PC-3 (cell line): ENCODE measurements around the gene ZER1. TPM values are rescaled to one million over a fixed set of nuclear protein-coding genes. Genes with fewer than 3 reads are reported as not detected.

Experiments
- ATAC-seq: fragments of 200-7000 bp; cut with Tn5 transposase; 2 replicates; pipeline ENCODE4 v1.9.1; 2020; ENCODE audit warnings: mild to moderate bottlenecking, moderate library complexity
- BruUV-seq: library from RNA; stranded (reverse); fragments of 400-500 nt; replicated peaks from 2 replicates; lab custom pipeline; 2021; lab: Mats Ljungman, UMichigan
- CTCF ChIA-PET: fragments of 300-600 bp; sonication (Branson Sonifier 250); formaldehyde crosslinking; loops from one replicate; lab custom pipeline; 2022; ENCODE audit warnings: antibody characterized with exemption; lab: Charles Lee
- POLR2A ChIA-PET: fragments of 300-600 bp; sonication (Branson Sonifier 250); formaldehyde crosslinking; loops from one replicate; lab custom pipeline; 2022; ENCODE audit warnings: antibody characterized with exemption; ENCODE audit not compliant: unreplicated experiment; lab: Charles Lee
- DNase-seq: peaks from one replicate; pipeline ENCODE4 v3.0.0-alpha.2; 2015
- H2AFZ ChIP-seq: fragments of 300-600 bp; sonication (generic); 2 replicates; pipeline ENCODE4 v1.6.0; 2016; ENCODE audit warnings: antibody characterized with exemption, low read length
- H3F3A ChIP-seq: fragments of 300-600 bp; sonication (generic); one replicate; pipeline ENCODE4 v1.6.0; 2017; ENCODE audit warnings: antibody characterized with exemption, low read length, control low read depth, mild to moderate bottlenecking; ENCODE audit not compliant: unreplicated experiment
- H3K27ac ChIP-seq: fragments of 300-600 bp; sonication (generic); 2 replicates; pipeline ENCODE4 v1.5.1; 2016; ENCODE audit warnings: mild to moderate bottlenecking, low read length
- H3K27me3 ChIP-seq: fragments of 300-600 bp; sonication (generic); 2 replicates; pipeline ENCODE4 v1.6.1; 2016; ENCODE audit warnings: low read length, mixed read lengths
- H3K36me3 ChIP-seq: fragments of 300-600 bp; sonication (generic); 2 replicates; pipeline ENCODE4 v1.6.1; 2016; ENCODE audit warnings: low read depth, mixed run types, low read length, mixed read lengths
- H3K4me1 ChIP-seq: fragments of 300-600 bp; sonication (generic); 2 replicates; pipeline ENCODE4 v1.5.1; 2016; ENCODE audit warnings: low read length; ENCODE audit not compliant: insufficient read depth
- H3K4me2 ChIP-seq: fragments of 300-600 bp; sonication (generic); 2 replicates; pipeline ENCODE4 v1.6.0; 2016; ENCODE audit warnings: low read length
- H3K4me3 ChIP-seq: fragments of 300-600 bp; sonication (generic); 2 replicates; pipeline ENCODE4 v1.5.1; 2016; ENCODE audit warnings: mild to moderate bottlenecking, low read length, mixed read lengths
- H3K79me2 ChIP-seq: fragments of 300-600 bp; sonication (generic); 2 replicates; pipeline ENCODE4 v1.6.1; 2017; ENCODE audit warnings: low read length, mixed read lengths
- H3K9ac ChIP-seq: fragments of 300-600 bp; sonication (generic); 2 replicates; pipeline ENCODE4 v1.6.0; 2016; ENCODE audit warnings: mild to moderate bottlenecking, low read length
- H3K9me2 ChIP-seq: fragments of 300-600 bp; sonication (generic); replicated peaks from 2 replicates; pipeline ENCODE4 v1.6.1; 2016; ENCODE audit warnings: mixed run types, low read length, mixed read lengths
- H3K9me3 ChIP-seq: fragments of 300-600 bp; sonication (generic); 2 replicates; pipeline ENCODE4 v1.6.1; 2016; ENCODE audit warnings: low read length, mixed read lengths
- H4K20me1 ChIP-seq: fragments of 300-600 bp; sonication (generic); 2 replicates; pipeline ENCODE4 v1.6.1; 2016; ENCODE audit warnings: low read length, mixed read lengths
- EZH2 ChIP-seq: fragments of 300-600 bp; sonication (generic); IDR thresholded peaks from one replicate; pipeline ENCODE4 v1.6.1; 2017; ENCODE audit warnings: antibody characterized with exemption, mild to moderate bottlenecking, low read length; ENCODE audit not compliant: unreplicated experiment
- EZH2phosphoT487 ChIP-seq: fragments of 300-600 bp; sonication (generic); IDR thresholded peaks from 2 replicates; pipeline ENCODE4 v1.6.1; 2018; ENCODE audit warnings: mild to moderate bottlenecking, antibody characterized with exemption, low read length, borderline replicate concordance
- intact Hi-C: fragments of 100-400 bp; cut with micrococcal nuclease; formaldehyde crosslinking; loops from 2 replicates; pipeline ENCODE4 v1.9.0; 2023
- total RNA-seq: library from RNA; depleted of rRNA; stranded (reverse); fragments of >200 nt; gene quantifications from 2 replicates; pipeline ENCODE4 v1.2.3, GENCODE V29; 2014
- TF ChIP-seq, protein P1 (sequence below): fragments of 300-600 bp; sonication (generic); conservative IDR thresholded peaks from 2 replicates; pipeline ENCODE4 v1.5.1; 2017; ENCODE audit warnings: antibody characterized with exemption, low read depth, mild to moderate bottlenecking, low read length

The ZER1 gene
- total RNA-seq, 1 experiment from 2014 or later = 20.6 TPM

DNA sequence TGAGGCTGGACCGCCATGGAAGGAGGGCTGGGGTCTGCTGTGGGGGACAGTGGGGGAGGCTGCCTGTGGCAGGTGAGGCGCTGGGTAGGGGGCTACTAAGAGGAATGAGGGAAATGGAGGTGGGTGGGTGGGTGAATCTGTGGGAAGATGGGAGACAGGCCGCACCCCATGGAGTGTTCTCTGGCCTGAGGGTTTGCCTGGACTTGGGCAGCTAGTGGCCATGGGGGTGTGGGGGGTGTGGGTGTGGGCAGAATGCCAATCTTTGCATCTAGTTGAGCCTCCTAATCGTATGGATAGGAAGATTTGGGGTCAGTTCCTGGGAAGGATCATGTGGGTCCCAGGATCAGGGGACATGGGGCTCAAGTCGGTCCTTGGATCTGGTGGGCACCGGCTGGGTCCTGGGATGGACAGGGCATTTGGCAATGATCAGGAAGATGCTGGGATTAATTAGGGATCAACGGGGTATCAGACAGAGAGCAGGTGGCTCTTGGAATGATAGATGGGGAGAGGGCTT is 48.3 kb downstream of the ZER1 start:
- intact Hi-C loops = no loop called here
- DNase-seq (no peak), ATAC-seq (no peak)
- no peak for TF ChIP-seq EZH2
- Histone ChIP-seq H3K9me2 (no peaks in the 10 kb centered on the region), H3K79me2 (0 out of 2 replicates have a peak, but pooled peaks cover 4% of the 10 kb centered on the region), H3K4me3 (peak overlapping the region; percentile 81), H3F3A (no peaks in the 10 kb centered on the region), H3K9me3 (no peaks in the 10 kb centered on the region), H4K20me1 (no peaks in the 10 kb centered on the region), H3K27ac (no peak overlapping the region), H3K27me3 (no peaks in the 10 kb centered on the region), H2AFZ (peak overlapping the region; percentile 92), H3K4me2 (peak overlapping the region; percentile 94), H3K4me1 (no peaks in the 10 kb centered on the region), H3K9ac (peak overlapping the region; percentile 88), H3K36me3 (no peaks in the 10 kb centered on the region)
- ChIA-PET CTCF (interaction anchor here (0.6 kb wide), 1 partner anchor 414 kb away, joined by 3 read pairs; no protein-coding TSS in a partner anchor), POLR2A (interaction anchor here (0.6 kb wide), 1 partner anchor 48 kb away, joined by 3 read pairs; no protein-coding TSS in a partner anchor)
- TSS peak; percentile 39 for BruUV-seq

DNA sequence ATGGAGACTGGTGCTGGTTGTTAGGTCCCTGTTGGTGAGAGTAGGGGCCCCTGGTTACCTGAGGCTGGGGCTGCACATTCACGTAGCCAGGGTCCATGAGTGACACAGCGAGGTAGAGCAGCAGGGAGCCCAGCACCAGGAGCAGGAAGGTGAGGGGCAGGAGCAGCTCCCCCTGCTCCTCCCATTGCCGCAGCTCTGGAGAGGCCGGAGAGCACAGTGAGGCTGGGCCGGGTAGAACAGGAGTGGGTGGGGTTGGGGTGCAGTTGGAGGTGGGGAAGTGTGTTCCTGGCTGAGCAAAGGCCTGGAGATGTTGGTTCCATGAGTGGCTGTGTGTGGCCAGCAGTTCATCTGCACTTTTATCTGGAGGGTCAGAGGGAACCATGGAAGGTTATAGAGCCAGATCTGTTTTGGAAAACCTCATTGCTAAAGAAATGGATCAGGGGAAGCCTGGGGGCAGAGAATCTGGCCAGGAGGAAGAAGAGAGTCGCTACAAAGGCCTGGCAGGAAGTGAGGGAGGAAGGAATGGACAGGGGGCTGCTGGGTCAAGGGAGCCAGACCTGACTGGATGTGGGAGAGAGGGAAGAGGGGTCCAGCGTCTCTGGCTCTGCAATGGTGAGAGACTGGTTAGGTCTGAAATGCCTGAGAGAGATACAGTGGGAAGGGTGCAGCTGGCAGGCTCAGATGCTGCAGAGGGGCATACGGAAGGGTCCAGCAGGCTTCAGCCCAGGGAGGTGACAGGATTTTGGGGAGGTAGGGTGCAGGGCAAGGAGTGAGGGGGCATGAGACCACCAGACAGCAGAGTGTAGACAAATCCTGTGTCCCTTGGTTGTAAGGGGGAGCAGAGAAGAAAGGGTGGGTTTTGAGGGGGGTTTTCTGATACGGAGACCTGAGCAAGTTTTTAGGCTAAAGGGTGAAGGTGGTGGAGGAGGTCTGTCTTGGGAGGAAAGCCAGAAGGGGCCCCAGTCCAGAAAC is 49.1 kb downstream of the ZER1 start:
- intact Hi-C loops = no loop called here
- peak overlapping the region; percentile 88; the same call in 1 of the 2 replicates for H3K9ac ChIP-seq
- no TSS peak for BruUV-seq

DNA sequence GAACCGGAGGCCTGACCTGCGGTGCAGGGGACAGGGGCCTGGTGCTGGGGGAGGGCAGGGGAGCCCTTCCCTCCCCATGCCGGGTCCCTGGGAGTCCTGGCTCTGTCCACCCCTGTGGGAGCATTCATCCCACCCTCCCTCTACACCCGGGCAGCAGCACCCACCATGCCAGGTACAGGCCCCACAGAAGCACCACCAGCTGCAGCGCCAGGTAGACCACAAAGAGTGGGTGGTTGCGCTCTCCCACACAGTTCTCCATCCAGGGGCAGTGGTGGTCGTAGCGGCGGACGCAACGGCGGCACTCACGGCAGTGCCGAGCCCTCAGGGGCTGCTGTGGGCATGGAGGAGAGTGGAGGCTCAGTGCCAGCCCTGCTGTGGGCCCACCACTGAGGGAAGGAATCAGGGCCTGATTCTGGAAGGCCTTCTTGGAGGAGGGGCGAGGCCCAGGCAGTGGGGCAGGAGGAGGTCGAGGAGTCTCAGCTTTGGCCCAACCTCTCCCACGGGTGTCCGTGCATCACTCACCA is 50.2 kb downstream of the ZER1 start:
- no peak overlapping the region for H3K4me3 ChIP-seq
- H3K4me1 ChIP-seq = no peaks in the 10 kb centered on the region
- DNase-seq (no peak), ATAC-seq (no peak)
- H3K36me3 ChIP-seq = no peaks in the 10 kb centered on the region
- H3F3A ChIP-seq = no peaks in the 10 kb centered on the region
- H4K20me1 ChIP-seq = no peaks in the 10 kb centered on the region
- intact Hi-C loops = no loop called here
- no peak overlapping the region for H3K4me2 ChIP-seq
- H3K9ac ChIP-seq = no peak overlapping the region
- no peaks in the 10 kb centered on the region for H3K27me3 ChIP-seq
- ChIA-PET POLR2A (no interaction called here), CTCF (no interaction called here)
- BruUV-seq = no TSS peak
- H2AFZ ChIP-seq = no peak overlapping the region
- H3K27ac ChIP-seq = no peak overlapping the region
- TF ChIP-seq EZH2phosphoT487 = no peak
- no peak for TF ChIP-seq EZH2
- TF ChIP-seq, protein P1, sequence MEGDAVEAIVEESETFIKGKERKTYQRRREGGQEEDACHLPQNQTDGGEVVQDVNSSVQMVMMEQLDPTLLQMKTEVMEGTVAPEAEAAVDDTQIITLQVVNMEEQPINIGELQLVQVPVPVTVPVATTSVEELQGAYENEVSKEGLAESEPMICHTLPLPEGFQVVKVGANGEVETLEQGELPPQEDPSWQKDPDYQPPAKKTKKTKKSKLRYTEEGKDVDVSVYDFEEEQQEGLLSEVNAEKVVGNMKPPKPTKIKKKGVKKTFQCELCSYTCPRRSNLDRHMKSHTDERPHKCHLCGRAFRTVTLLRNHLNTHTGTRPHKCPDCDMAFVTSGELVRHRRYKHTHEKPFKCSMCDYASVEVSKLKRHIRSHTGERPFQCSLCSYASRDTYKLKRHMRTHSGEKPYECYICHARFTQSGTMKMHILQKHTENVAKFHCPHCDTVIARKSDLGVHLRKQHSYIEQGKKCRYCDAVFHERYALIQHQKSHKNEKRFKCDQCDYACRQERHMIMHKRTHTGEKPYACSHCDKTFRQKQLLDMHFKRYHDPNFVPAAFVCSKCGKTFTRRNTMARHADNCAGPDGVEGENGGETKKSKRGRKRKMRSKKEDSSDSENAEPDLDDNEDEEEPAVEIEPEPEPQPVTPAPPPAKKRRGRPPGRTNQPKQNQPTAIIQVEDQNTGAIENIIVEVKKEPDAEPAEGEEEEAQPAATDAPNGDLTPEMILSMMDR = no peak
- H3K9me2 ChIP-seq = no peaks in the 10 kb centered on the region
- H3K79me2 ChIP-seq = 0 out of 2 replicates have a peak, but pooled peaks cover 4% of the 10 kb centered on the region
- no peaks in the 10 kb centered on the region for H3K9me3 ChIP-seq

More for the DNA sequence above, 49.1 kb downstream of the ZER1 start:
- Histone ChIP-seq H4K20me1 (no peaks in the 10 kb centered on the region), H3K27ac (no peak overlapping the region), H3K79me2 (0 out of 2 replicates have a peak, but pooled peaks cover 4% of the 10 kb centered on the region), H2AFZ (no peak overlapping the region), H3K4me2 (peak overlapping the region; percentile 94), H3K4me1 (no peaks in the 10 kb centered on the region), H3K27me3 (no peaks in the 10 kb centered on the region), H3K36me3 (no peaks in the 10 kb centered on the region), H3F3A (no peaks in the 10 kb centered on the region), H3K4me3 (peak overlapping the region; percentile 81), H3K9me2 (no peaks in the 10 kb centered on the region), H3K9me3 (no peaks in the 10 kb centered on the region)
- POLR2A ChIA-PET = no interaction called here
- CTCF ChIA-PET = no interaction called here
- TF ChIP-seq, protein P1 = no peak
- TF ChIP-seq EZH2phosphoT487 = no peak
- no peak for TF ChIP-seq EZH2
- ATAC-seq (no peak), DNase-seq (no peak)
